ENCODE data around the gene NEK8.

NEK8 gene

DNA sequence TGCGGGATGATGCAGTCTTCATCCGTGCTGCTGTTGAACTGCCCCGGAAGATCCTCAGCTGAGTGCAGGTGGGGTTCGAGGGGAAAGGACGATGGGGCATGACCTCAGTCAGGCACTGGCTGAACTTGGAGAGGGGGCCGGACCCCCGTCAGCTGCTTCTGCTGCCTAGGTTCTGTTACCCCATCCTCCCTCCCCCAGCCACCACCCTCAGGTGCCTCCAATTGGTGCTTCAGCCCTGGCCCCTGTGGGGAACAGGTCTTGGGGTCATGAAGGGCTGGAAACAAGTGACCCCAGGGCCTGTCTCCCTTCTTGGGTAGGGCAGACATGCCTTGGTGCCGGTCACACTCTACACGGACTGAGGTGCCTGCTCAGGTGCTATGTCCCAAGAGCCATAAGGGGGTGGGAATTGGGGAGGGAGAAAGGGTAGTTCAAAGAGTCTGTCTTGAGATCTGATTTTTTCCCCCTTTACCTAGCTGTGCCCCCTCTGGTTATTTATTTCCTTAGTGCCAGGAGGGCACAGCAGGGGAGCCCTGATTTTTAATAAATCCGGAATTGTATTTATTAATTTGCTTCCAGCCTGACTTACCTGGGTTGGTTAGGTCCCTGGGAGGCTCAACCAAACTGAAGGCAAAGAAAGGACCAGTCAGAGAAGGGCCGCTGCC, 21.1 kb downstream of the NEK8 start:
- Mint-ChIP-seq H3K4me1 (peaks cover 26 to 58% of the 10 kb centered on the region in 2 donors), H3K9me3 (no peaks in the 10 kb centered on the region), H3K27ac (no peak overlapping the region), H3K4me3 (peak overlapping the region; percentile 71 to 95), H3K36me3 (peaks cover 66 to 72% of the 10 kb centered on the region in 2 donors), H3K27me3 (no peaks in the 10 kb centered on the region)
- DNase-seq (no peak), ATAC-seq (replicated peaks) (peak; percentile 2 to 10)

DNA sequence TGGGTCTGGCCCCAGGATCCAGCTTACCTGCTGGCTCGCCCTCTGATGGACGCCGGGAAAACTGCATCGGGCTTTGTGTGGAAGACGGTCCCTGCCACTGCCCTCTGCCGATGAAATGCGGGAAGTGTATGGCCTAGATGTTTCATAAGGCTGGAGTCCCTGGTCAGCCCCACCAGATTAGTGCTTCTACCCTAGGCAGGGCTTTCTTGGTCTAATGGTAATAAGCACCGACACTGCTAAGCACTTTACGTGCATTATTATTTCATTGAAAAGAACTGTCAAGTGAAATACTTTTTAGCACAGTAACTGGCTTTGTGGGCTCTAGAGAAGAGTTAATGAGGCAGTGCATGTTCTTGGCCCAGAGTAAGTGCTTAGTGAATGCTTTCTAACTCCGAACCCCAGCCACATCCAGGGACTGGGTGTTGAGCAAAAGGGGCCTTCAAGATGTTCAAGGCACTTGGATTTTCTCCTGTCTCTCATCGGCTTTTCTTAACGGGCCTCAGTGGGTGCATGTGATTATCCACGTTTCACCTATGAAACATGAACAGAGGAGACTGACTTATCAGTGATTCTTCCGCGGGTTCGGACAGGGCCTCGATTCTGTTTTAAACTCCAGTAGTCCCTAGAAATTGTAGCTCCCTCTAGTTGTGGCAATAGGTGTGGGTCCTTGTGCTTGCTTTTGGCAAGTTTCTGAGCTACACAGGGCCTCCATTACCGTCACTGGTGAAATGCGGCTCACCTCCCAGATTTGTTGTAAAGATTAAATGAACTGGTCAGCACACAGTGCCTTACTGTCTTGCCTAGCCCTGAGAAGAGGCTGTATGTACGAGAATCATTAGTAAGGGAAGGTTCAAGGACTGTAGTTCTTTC, 21.8 kb downstream of the NEK8 start:
- peaks cover 59 to 65% of the 10 kb centered on the region in 2 donors for H3K36me3 Mint-ChIP-seq
- H3K27ac Mint-ChIP-seq, result peak overlapping the region; percentile 85
- no peaks in the 10 kb centered on the region for H3K9me3 Mint-ChIP-seq
- H3K4me3 Mint-ChIP-seq, result peak overlapping the region; percentile 36 to 64
- DNase-seq, result peak; percentile 83
- H3K27me3 Mint-ChIP-seq, result no peaks in the 10 kb centered on the region
- peak; percentile 70 to 76 for ATAC-seq (replicated peaks)
- peaks cover 26 to 53% of the 10 kb centered on the region in 2 donors for H3K4me1 Mint-ChIP-seq

DNA sequence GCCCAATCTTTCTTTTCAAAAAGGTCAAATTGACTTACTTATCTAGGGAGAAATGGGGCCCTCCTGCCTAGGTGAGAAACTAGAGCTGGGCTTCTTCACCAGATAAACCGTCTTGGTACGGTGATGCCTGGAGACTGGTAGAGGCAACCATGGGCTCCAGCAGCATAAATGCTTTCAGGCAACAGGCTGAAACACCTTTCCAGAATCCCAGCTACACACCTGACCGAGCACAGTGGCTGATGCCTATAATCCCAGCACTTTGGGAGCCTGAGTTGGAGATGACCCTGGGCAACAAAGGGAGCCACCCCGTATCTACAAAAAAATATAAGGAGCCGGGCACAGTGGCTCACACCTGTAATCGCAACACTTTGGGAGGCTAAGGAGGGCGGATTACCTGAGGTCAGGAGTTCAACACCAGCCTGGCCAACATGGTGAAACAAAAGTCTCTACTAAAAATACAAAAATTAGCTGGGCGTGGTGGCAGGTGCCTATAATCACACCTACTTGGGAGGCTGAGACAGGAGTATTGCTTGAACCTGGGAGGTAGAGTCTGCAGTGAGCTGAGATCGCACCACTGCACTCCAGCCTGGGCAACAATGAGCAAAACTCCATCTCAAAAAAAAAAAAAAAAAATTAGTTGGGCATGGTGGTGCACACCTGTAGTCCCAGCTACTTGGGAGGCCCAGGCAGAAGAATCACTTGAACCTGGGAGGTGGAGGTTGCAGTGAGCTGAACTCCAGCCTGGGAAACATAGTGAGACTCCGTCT, 23.2 kb downstream of the NEK8 start:
- no peaks in the 10 kb centered on the region for H3K27me3 Mint-ChIP-seq
- no peak overlapping the region for H3K4me3 Mint-ChIP-seq
- DNase-seq (no peak), ATAC-seq (replicated peaks) (no peak)
- H3K4me1 Mint-ChIP-seq, result peaks cover 19 to 47% of the 10 kb centered on the region in 2 donors
- peak overlapping the region; percentile 85 for H3K27ac Mint-ChIP-seq
- H3K9me3 Mint-ChIP-seq, result no peaks in the 10 kb centered on the region
- peaks cover 55 to 56% of the 10 kb centered on the region in 2 donors for H3K36me3 Mint-ChIP-seq

DNA sequence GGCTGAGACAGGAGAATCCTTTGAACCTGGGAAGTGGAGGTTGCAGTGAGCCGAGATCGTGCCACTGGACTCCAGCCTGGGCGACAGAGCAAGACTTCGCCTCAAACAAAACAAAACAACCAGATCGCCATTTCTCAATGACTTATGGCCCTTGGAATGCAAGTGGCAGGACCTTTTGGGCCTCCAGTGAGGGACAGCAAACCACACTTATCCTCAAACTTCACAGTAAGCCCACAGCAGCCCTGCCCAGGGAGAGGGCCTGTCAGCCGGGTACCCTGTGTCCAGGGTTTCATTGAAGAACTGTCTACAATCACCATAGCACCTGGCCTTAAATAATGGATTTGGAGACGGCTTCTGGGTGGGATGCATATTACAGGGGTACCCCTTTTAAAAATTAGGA, 26.9 kb downstream of the NEK8 start:
- no peak for DNase-seq
- Mint-ChIP-seq H3K4me3 (no peak overlapping the region), H3K27me3 (no peaks in the 10 kb centered on the region), H3K36me3 (peaks cover 50 to 51% of the 10 kb centered on the region in 2 donors), H3K4me1 (peaks cover 0 to 20% of the 10 kb centered on the region in 2 donors), H3K27ac (peak overlapping the region; percentile 14), H3K9me3 (no peaks in the 10 kb centered on the region)
- no peak for ATAC-seq (replicated peaks)

DNA sequence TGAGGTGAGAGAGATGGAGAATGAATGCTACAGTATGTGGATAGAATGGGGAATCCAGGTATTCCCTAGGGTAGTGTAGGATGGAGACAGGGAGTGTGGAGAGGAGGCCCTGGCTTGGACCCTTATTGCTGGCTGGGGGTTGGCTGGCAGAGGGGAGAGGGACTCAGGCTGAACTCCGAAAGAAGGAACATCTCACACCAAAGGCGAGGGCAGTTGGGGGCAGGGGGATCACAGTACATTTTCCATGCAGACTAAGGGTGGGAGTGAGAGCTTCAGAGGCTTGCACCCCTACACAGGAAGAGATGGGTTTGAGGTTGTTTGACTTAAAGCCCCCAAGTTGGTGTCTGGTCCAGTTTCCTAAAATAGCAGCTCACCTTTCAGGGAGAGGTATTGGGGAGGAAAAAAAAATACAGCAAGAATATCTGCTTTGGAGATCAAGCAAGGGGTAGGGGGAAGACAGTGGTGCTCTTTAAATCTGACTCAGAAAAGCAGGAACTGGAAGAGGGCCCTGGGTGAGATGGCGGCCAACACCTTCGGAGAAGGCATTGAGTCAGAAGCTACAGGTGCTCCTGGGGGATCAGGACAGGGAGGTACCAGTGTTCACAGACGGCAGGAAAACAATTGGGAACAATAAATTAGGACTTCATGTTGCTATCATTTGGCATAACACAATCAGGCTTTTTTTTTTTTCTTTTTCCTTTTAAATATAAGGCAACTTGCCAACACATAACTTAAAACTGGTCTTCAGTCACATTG, 27.6 kb downstream of the NEK8 start:
- Mint-ChIP-seq H3K27ac (peak overlapping the region; percentile 38), H3K4me1 (peaks cover 3 to 18% of the 10 kb centered on the region in 2 donors), H3K36me3 (peaks cover 44 to 46% of the 10 kb centered on the region in 2 donors), H3K9me3 (no peaks in the 10 kb centered on the region), H3K4me3 (no peak overlapping the region), H3K27me3 (no peaks in the 10 kb centered on the region)
- ATAC-seq (replicated peaks) (no peak), DNase-seq (no peak)

DNA sequence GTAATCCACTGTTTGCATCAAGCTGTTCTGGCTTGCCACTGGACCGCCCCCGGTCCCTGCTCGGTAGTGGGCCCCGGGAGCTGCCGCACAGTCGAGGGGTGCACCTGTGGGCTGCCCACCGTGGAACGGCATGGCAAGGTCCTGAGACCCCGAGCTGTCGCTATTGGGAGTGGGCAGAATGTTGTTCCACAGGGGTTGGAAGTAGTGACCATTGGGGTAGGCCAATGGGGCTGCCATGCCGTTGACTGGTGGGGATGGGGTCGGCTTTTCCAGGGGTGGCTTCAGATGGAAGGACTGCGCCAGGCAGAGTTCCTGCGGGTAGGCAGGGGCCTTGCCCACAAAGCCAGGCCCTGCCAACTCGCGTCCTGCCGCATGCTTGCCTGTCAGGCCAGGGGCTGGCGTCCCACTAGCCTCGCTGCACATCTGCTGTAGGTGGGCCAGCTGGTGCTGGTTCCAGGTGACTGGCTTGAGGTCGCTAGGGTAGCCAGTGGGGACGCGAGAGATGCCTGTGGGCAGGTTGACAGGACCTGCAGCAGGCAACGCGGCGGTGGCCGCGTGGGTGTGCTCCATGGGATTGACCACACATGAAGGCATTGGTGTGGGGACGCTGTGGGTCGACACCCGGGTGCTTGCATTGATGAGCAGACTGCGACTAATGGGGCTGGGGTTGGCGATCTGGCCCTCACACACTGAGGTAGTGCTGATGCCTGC, 30.0 kb downstream of the NEK8 start:
- DNase-seq (no peak), ATAC-seq (replicated peaks) (no peak)
- H3K9me3 Mint-ChIP-seq, result no peaks in the 10 kb centered on the region
- H3K27ac Mint-ChIP-seq, result peak overlapping the region; percentile 76
- H3K27me3 Mint-ChIP-seq, result no peaks in the 10 kb centered on the region
- peaks cover 4 to 23% of the 10 kb centered on the region in 2 donors for H3K4me1 Mint-ChIP-seq
- peaks cover 30 to 38% of the 10 kb centered on the region in 2 donors for H3K36me3 Mint-ChIP-seq
- no peak overlapping the region for H3K4me3 Mint-ChIP-seq

DNA sequence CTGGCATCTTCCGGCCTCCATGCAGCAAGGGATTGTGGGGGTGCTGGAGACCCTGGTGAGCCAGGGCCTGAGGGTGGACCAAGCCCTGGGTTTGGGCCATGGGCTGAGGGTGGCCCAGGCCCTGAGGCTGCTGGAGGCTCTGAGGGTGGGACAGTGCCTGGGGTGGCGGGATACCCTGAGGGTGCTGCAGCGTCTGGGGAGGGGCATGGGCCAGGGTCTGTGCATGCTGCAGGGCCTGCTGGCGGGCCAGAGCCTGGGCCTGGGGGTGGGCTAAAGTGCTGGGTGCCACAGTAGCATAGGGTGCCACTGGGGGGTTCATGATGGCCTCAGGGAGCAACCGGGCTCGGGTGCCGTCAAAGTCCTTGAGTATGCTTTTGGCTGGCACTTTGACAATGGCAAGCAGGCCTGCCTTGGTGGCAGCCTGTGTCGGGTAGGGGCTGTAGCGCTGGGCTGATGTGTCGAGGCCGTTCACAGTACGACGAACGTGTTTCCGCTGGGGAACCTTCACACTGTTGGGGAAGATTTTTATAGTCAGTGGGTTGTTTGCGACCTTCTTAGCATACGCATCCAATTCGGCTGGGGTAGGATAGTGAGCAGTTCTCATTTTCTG, 30.8 kb downstream of the NEK8 start:
- Mint-ChIP-seq H3K27ac (peak overlapping the region; percentile 76), H3K9me3 (no peaks in the 10 kb centered on the region), H3K4me1 (peaks cover 7 to 28% of the 10 kb centered on the region in 2 donors), H3K4me3 (no peak overlapping the region), H3K36me3 (peaks cover 30 to 41% of the 10 kb centered on the region in 2 donors), H3K27me3 (no peaks in the 10 kb centered on the region)
- DNase-seq, result no peak
- ATAC-seq (replicated peaks), result no peak

DNA sequence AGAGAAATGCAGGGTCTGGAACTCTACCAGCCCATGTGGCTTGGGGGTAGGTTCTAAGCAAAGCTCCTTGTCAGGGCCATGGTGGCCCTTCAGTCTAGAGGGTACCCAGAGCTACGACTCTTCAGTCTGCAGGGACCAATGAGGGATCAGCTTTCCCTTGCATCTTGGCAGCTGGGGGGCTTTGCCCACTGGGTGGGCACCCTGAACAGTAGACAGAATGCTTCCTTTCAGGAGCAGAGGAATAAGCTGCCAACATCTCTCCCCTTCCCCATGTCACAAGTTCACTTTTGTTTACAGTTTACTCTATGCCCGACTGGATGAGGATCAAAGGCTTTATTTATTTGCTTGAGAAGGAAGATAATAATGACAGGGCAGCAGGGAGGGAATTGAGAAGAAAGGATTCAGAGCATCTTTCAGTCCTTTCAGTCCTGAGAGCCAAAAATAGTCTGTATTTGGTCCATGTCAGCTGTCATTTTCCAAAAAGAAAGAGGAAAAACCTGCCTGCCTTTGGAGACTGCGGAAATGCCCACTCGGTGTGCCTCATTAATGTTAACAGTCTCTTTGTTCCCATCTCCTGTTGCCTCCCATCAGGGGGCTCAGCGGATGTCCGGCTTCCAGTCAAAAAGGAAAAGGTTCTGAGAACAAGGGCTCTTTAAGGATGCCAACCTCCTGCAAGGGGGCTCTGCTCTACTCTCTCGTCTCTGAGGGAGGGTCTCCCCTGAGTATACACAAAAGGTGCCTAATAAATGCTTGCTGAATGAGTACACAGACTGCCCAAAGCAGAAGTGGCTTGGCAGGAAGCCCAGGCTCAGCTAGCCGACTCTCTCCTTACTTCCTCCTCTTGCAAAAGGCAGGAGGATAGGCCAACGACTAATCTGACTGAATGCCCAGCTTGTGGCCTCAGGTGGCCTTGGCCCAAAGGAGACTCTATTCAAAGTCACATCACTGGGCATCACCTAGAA, 32.3 kb downstream of the NEK8 start:
- Mint-ChIP-seq H3K27ac (peak overlapping the region; percentile 31), H3K4me1 (peaks cover 7 to 27% of the 10 kb centered on the region in 2 donors), H3K27me3 (no peaks in the 10 kb centered on the region), H3K4me3 (no peak overlapping the region), H3K9me3 (no peaks in the 10 kb centered on the region), H3K36me3 (peaks cover 26 to 47% of the 10 kb centered on the region in 2 donors)
- ATAC-seq (replicated peaks), result peak; percentile 28 to 53
- DNase-seq, result no peak

DNA sequence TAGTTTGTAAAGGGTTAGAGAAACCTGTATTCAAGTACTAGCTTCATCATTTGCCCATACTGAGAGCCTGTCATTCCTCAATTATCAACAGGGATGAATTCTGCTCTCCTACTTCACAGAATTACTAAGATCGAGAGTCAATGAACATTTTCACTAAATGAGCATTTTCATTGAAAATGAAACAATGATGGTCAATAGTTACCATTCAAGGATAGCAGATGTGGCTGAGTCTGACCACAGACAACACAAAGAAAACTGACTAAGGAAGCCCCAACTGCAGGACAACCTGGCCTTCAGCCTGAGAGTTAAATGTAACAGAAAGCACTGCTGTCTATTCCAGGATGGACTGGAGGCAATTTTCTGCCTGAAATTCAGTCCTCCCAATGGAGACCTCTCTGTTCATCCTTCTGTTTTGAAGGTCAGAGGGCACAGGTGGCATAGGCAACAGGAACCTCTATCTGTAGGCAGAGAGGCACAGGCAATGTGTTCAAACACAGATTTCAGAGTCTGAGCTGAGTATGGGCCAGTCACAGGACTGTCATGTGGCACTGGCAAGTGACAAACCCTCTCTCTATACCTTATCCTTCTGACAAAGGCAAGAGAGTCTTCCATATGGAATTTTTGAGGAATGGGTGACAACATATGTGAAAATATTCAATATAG, 34.7 kb downstream of the NEK8 start:
- H3K4me1 Mint-ChIP-seq, result peaks cover 7 to 20% of the 10 kb centered on the region in 2 donors
- no peak overlapping the region for H3K4me3 Mint-ChIP-seq
- DNase-seq (no peak), ATAC-seq (replicated peaks) (peak; percentile 25 to 33)
- peaks cover 18 to 38% of the 10 kb centered on the region in 2 donors for H3K36me3 Mint-ChIP-seq
- no peaks in the 10 kb centered on the region for H3K9me3 Mint-ChIP-seq
- no peak overlapping the region for H3K27ac Mint-ChIP-seq
- no peaks in the 10 kb centered on the region for H3K27me3 Mint-ChIP-seq

DNA sequence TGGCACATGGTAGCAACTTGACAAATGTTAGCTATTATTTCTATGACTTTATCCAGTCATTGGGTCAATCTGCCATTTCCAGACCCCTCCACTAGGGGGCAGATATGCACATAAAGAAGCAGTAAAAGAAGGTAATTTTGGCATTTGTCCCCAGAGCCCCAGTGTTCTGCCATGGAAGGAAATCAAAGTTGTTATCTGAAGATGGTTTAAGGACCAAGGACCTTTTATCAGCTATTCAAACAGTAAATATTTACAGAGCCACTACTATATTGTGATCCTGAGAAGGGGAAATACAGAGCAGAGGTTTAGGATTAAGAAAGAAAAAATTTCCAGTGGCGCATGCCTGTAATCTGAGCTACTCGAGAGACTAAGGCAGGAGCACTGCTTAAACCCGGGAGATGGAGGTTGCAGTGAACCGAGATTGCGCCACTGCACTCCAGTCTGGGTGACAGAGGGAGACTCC, 35.2 kb downstream of the NEK8 start:
- no peaks in the 10 kb centered on the region for H3K27me3 Mint-ChIP-seq
- peaks cover 12 to 33% of the 10 kb centered on the region in 2 donors for H3K36me3 Mint-ChIP-seq
- H3K9me3 Mint-ChIP-seq, result no peaks in the 10 kb centered on the region
- H3K4me1 Mint-ChIP-seq, result peaks cover 7 to 19% of the 10 kb centered on the region in 2 donors
- ATAC-seq (replicated peaks) (peak; percentile 82 to 89), DNase-seq (peak; percentile 51)
- no peak overlapping the region for H3K27ac Mint-ChIP-seq
- no peak overlapping the region for H3K4me3 Mint-ChIP-seq

DNA sequence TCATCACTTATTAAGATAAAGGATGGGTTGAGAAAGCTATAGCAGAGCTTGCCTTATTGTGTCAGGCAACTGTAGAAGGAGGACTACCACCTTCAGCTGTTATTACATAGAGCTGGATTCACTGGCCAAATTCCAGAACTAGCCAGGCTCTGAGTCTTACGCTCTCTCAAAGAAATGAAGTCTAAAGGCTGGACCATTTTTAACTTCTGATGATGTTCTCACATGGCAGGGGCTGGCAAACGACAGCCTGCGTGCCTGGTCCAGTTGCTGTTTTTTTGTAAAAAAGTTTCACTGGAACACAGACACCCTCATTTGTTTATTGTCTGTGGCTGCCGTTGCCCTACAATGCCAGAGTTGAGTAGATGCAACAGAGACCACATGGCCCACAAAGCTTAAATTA, 36.5 kb downstream of the NEK8 start:
- Mint-ChIP-seq H3K9me3 (no peaks in the 10 kb centered on the region), H3K36me3 (peaks cover 6 to 36% of the 10 kb centered on the region in 2 donors), H3K4me3 (no peak overlapping the region), H3K27me3 (no peaks in the 10 kb centered on the region), H3K4me1 (peaks cover 11 to 13% of the 10 kb centered on the region in 2 donors), H3K27ac (no peak overlapping the region)
- ATAC-seq (replicated peaks) (no peak), DNase-seq (no peak)

All from stimulated activated naive B cell treated with anti-CD40 and anti-IgM and Interleukin-4, amounts not matched to agents 10 μg/mL and 1 μg/mL and 100 μg/mL, for 72 hours (primary cell).